ENCODE results near the gene BMPER.

Gene BMPER

DNA sequence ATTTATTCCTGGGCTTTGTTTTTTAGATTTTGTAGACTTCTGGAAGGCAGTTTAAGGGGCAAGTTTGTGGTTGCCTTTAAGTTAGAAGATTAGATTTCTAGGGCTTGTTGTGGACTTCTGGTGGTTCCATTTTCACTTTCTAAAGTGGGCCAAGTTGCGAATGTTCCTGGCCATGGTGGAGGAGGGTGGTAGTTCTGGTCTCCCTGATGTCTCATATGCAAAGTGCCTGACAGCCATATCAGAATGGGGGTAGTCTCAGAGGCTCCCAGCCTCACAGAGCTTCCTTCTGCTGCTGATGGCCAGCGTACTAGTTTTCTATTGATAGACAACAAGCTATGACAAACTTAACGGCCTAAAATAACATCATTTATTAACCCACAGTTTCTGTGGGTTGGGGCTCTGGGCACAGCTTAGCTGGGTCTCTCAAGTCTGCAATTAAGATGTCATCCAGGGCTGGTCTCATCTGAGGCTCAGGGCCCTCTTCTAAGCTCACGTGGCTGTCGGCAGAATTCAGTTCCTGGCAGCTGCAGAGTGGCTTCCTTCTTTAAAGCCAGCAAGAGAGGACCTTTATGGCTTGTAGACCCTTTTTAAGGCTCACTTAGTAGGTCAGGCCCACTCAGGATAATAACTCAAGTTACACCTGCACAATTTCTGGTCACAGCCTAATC, 44.8 kb downstream of the BMPER start:
- no peak for DNase-seq (ENCODE audit: low spot score in 2 of 2)
- H3K4me1 Mint-ChIP-seq, result no peaks in the 10 kb centered on the region
- H3K4me3 Mint-ChIP-seq, result no peak overlapping the region
- H3K36me3 Mint-ChIP-seq, result no peaks in the 10 kb centered on the region
- no peak for ATAC-seq (ENCODE audit: low read depth)
- H3K9me3 Mint-ChIP-seq, result no peaks in the 10 kb centered on the region
- H3K27ac Mint-ChIP-seq, result no peak overlapping the region
- peaks cover 6% of the 10 kb centered on the region for H3K27me3 Mint-ChIP-seq

DNA sequence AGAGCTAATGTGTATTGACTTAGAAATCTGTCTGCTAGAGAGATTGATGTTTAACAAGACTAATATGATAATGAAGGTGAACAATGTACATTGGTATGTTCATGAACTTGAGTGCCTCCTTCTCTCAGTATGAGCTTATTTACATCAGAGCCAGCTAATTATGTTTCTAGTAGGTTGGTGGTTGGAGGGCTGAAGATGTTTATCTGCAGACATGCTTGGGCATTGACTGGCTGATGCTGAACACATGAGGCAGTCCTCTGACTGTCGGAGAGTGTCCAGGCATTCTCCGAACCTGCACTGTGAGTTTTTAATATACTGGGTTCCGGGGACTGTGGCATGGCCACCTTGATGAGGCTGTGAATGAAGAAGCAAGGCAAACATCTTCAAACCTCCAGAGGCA, 47.5 kb downstream of the BMPER start:
- H3K27me3 Mint-ChIP-seq, result peaks cover 3% of the 10 kb centered on the region
- H3K27ac Mint-ChIP-seq, result no peak overlapping the region
- DNase-seq (ENCODE audit: low spot score in 2 of 2) (no peak), ATAC-seq (ENCODE audit: low read depth) (no peak)
- H3K9me3 Mint-ChIP-seq, result no peaks in the 10 kb centered on the region
- no peaks in the 10 kb centered on the region for H3K36me3 Mint-ChIP-seq
- no peaks in the 10 kb centered on the region for H3K4me1 Mint-ChIP-seq
- H3K4me3 Mint-ChIP-seq, result no peak overlapping the region

DNA sequence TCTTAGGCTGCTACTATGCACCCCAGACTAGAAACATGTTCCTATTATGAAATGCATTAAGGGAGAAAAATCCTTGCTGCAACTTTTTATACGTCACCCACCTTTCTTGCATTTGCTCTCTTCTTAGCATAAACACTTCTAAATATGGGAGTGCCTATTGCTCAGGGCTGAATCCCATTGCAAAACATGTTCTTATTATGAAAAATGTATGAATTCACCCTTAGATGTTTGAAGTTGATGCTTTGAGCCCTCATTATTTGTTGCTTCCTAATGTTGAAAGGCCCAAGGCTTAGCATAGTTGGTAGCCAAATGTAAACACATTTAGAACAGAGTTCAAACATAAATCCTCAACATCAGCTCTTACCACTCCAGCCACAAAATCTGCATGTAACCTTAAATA, 52.8 kb downstream of the BMPER start:
- Mint-ChIP-seq H3K27ac (no peak overlapping the region), H3K27me3 (peaks cover 4% of the 10 kb centered on the region), H3K9me3 (no peaks in the 10 kb centered on the region), H3K4me3 (no peak overlapping the region), H3K36me3 (no peaks in the 10 kb centered on the region), H3K4me1 (no peaks in the 10 kb centered on the region)
- DNase-seq (ENCODE audit: low spot score in 2 of 2) (no peak), ATAC-seq (ENCODE audit: low read depth) (no peak)

DNA sequence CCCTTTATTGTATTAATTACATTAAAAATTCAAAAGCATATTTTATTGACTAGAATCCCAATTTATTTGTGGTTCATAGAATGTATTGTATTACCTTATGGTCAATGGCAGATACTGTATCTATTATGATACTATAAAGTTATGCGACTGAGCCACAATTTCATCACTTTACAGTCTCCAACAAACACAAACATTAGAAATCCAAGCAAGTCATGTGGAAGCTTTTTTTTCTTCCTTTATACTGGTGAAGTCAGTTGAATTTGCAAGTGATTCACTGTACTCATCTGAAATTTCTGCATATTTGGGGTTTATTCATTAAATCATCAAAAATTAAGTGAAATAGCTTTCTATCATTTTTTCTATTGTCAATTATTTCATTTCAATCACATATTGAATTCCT, 54.3 kb downstream of the BMPER start:
- Mint-ChIP-seq H3K4me3 (no peak overlapping the region), H3K4me1 (no peaks in the 10 kb centered on the region), H3K9me3 (no peaks in the 10 kb centered on the region), H3K27me3 (peaks cover 3% of the 10 kb centered on the region), H3K36me3 (no peaks in the 10 kb centered on the region), H3K27ac (no peak overlapping the region)
- ATAC-seq (ENCODE audit: low read depth), result no peak
- no peak for DNase-seq (ENCODE audit: low spot score in 2 of 2)

DNA sequence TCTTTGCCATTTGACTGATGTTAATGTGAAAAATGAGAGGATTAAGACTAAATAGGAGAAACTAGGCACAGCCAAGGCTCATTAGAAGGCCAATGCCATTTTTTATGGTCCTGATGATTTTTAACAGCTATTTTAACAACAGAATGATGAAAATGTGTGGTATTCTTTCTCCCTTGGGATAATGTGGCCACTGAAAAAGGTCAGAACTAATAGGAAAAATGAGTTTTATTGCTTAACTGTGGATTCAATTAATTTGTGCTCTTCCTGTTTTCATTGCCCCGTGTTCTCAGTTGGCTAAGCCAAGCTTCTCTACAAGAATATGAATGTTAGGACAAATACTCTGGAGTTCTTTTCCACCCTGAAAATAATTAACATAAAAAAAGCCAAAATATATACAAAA, 56.6 kb downstream of the BMPER start:
- Mint-ChIP-seq H3K36me3 (no peaks in the 10 kb centered on the region), H3K4me1 (no peaks in the 10 kb centered on the region), H3K9me3 (no peaks in the 10 kb centered on the region), H3K27me3 (peaks cover 2% of the 10 kb centered on the region), H3K4me3 (no peak overlapping the region), H3K27ac (no peak overlapping the region)
- ATAC-seq (ENCODE audit: low read depth) (no peak), DNase-seq (ENCODE audit: low spot score in 2 of 2) (no peak)

DNA sequence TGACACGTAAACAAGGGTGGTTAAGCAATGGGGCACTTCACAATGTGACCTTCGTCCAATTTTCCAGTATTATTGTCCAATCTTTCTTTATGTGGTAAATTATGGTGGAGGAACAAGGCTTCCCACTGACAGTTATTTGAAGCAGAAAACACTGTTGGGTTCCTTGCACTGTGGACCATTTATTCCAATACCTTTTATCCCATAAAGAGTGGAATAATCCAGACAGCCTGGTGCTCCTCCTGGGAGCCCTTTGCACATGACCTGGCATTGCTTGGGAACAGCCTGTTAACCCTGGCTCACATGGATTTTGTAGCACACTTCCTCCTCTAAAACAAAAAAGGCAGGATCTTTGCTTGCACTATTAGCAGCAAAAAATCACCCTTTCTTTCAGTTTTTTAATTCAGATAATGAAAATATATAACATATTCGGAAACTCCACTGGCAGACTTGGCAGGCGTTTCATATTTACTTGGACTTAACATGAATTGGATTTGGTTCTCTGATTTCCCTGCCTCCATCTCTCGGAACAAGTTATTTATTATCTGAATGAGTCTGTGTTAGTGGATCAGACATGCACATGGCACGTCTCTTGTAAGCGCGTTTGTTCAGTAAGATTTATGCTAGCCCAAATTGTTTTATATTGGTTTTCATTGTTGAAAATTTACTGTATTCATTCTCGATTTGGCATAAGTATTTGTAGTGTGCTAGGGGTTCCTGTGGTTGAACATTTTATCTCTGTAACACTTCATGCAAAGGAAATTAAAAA, 59.3 kb downstream of the BMPER start:
- Mint-ChIP-seq H3K27me3 (peaks cover 2% of the 10 kb centered on the region), H3K4me1 (no peaks in the 10 kb centered on the region), H3K4me3 (no peak overlapping the region), H3K36me3 (no peaks in the 10 kb centered on the region), H3K9me3 (no peaks in the 10 kb centered on the region), H3K27ac (no peak overlapping the region)
- DNase-seq (ENCODE audit: low spot score in 2 of 2) (no peak), ATAC-seq (ENCODE audit: low read depth) (no peak)

DNA sequence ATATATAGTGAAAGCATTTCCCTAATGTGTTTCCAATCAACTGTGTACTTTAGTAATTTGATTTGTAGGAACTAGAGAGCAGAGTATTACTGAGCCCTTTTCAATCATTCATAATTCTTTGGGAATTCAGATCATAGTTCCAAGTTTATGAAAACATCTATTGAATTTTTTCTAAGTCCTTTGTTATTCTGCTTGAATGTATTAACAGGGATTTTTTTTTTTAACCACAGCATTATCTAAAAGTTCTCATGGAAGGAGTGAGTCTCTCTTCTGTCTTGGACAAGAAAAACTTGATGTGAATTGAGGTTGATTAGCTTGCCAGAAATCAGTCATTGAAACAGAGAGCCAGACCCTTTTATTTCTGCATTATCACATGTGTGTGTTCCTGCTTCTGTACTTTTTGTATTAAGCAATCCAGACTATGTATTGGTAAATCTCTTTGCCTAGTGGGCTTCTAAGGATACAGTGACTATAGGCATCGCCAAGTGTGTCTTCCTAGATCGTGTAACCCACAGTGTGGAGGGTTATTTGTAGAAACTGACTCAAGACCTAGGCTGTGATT, 59.9 kb downstream of the BMPER start:
- H3K4me1 Mint-ChIP-seq, result no peaks in the 10 kb centered on the region
- ATAC-seq (ENCODE audit: low read depth) (no peak), DNase-seq (ENCODE audit: low spot score in 2 of 2) (no peak)
- no peak overlapping the region for H3K4me3 Mint-ChIP-seq
- H3K27me3 Mint-ChIP-seq, result peaks cover 2% of the 10 kb centered on the region
- H3K36me3 Mint-ChIP-seq, result no peaks in the 10 kb centered on the region
- H3K9me3 Mint-ChIP-seq, result no peaks in the 10 kb centered on the region
- H3K27ac Mint-ChIP-seq, result no peak overlapping the region

DNA sequence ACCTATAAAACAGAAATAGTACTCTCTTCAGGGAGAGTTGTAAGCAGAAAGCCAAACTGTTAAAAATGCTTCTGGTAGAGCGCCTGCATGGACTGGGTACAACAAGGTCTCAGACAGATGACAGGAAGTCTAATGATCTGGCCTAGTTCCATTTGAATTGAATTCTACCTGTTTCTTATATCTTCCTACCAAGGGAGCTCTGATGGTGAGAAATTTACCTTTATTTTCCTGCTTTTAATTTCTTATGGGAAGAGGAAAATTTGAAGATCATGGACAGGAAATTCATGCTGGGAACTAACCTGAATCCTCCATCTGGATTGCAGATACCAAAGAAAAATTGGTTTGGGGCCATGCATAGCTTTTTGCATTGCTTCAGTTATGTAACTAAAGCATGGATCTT, 63.3 kb downstream of the BMPER start:
- Mint-ChIP-seq H3K36me3 (no peaks in the 10 kb centered on the region), H3K4me1 (no peaks in the 10 kb centered on the region), H3K4me3 (no peak overlapping the region), H3K27me3 (no peaks in the 10 kb centered on the region), H3K9me3 (no peaks in the 10 kb centered on the region), H3K27ac (no peak overlapping the region)
- ATAC-seq (ENCODE audit: low read depth), result no peak
- no peak for DNase-seq (ENCODE audit: low spot score in 2 of 2)

DNA sequence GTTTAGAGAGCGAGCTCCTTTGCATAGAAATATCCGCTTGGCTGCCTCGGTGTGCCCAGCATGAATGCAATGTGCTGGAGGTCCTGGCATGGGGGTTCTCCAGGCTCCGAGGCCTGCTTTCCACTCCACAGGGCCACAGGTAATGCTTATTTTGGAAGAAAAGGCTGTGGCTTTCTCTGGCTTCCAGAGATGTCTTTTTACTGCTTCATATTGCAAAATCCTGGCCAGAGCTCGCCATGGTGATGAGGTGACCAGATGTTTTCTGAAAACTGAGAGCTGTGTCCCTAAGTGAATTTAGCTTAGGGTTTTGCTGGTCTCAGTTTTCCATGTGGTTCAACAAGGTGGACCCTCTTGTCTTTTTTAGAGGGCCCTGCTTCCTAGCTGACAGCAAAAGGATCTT, 65.2 kb downstream of the BMPER start:
- ATAC-seq (ENCODE audit: low read depth) (no peak), DNase-seq (ENCODE audit: low spot score in 2 of 2) (no peak)
- Mint-ChIP-seq H3K27ac (no peak overlapping the region), H3K36me3 (no peaks in the 10 kb centered on the region), H3K27me3 (peaks cover 2% of the 10 kb centered on the region), H3K4me3 (no peak overlapping the region), H3K4me1 (no peaks in the 10 kb centered on the region), H3K9me3 (no peaks in the 10 kb centered on the region)

DNA sequence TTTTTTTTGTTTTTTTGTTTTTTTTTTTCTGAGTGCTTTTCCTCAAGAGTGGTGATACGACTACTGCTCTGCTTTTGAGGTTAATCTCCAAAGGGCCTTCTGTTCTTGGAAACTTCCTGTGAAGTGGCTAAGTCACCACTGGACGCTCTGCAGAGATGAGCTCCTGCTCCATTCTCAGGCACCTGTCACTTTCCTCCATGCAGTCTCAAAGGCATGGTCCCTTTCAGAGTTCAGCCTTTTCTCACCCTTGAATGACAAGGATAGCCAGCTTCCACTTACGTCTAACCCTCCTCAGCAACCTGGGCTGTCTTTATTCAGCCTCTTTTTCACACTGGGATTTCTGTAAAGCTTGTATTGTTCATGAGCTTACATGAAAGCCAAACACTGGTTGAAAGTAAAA, 65.8 kb downstream of the BMPER start:
- Mint-ChIP-seq H3K4me1 (no peaks in the 10 kb centered on the region), H3K36me3 (no peaks in the 10 kb centered on the region), H3K4me3 (no peak overlapping the region), H3K27me3 (peaks cover 2% of the 10 kb centered on the region), H3K9me3 (no peaks in the 10 kb centered on the region), H3K27ac (no peak overlapping the region)
- ATAC-seq (ENCODE audit: low read depth), result no peak
- no peak for DNase-seq (ENCODE audit: low spot score in 2 of 2)

DNA sequence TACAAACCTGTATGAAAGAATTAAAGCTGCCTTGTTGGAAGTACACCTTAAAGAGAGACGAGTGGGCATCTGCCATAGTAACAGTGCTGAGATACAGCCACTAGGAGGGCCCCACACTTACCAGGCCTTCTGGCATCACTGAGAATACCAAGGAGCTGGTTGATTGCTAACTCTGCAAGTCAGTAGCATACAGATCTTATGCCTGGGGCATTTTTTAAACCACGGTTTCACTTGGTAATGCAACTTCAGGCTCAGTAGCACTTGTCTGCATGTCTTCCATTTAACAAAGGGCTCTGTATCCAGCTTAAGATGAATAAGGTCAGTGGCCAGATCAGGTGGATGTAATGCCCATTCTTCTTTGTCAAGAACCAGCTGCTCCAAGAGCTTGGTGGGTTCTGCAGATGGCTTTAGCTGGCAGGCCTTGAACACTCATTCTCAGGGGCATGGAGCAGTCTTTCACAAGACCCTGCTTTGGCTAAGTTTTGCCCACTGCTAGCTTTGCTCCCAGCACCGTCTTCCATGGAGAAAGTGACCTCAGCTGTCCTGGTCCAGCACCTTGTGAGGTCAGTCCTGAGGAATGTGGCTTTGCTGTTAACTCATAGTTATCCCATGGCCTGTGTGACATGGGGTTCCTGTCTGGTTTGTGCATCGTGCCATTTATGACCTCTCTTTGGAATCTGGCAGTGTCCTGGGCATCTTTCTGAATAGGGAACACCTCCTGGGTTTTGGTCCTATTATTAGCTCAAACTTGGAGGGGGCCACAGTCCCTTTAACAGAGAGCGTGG, 68.1 kb downstream of the BMPER start:
- H3K27ac Mint-ChIP-seq, result no peak overlapping the region
- H3K27me3 Mint-ChIP-seq, result peaks cover 2% of the 10 kb centered on the region
- no peak for ATAC-seq (ENCODE audit: low read depth)
- H3K4me3 Mint-ChIP-seq, result no peak overlapping the region
- H3K36me3 Mint-ChIP-seq, result no peaks in the 10 kb centered on the region
- H3K9me3 Mint-ChIP-seq, result no peaks in the 10 kb centered on the region
- DNase-seq (ENCODE audit: low spot score in 2 of 2), result no peak
- no peaks in the 10 kb centered on the region for H3K4me1 Mint-ChIP-seq

DNA sequence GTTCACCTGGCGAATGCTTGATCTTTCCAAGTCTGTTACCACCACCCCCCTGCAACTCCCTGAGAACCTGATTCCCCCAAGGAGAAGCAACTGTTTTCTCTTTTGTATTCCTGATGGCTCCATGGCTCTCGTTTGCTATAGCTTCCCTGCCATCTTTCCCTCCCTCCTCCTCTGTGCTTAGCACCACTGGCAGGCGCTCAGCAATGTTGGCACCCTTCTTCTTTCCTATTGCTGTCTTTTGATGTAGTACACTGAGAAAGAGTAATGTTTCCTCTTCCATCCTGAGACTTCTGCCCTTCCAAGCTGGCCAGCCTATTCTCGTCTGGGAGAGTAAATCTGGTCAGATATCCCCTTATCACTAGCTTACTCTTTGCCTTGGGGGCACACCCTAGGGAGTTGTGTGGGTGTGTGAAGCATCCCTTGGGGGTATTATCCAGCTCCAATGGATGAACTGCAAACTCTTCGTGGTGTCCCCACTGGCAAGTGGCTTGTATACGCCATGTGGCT, 74.0 kb downstream of the BMPER start:
- Mint-ChIP-seq H3K36me3 (no peaks in the 10 kb centered on the region), H3K9me3 (no peaks in the 10 kb centered on the region), H3K4me1 (no peaks in the 10 kb centered on the region), H3K27me3 (peaks cover under 1% of the 10 kb centered on the region), H3K27ac (no peak overlapping the region), H3K4me3 (no peak overlapping the region)
- ATAC-seq (ENCODE audit: low read depth) (no peak), DNase-seq (ENCODE audit: low spot score in 2 of 2) (no peak)

DNA sequence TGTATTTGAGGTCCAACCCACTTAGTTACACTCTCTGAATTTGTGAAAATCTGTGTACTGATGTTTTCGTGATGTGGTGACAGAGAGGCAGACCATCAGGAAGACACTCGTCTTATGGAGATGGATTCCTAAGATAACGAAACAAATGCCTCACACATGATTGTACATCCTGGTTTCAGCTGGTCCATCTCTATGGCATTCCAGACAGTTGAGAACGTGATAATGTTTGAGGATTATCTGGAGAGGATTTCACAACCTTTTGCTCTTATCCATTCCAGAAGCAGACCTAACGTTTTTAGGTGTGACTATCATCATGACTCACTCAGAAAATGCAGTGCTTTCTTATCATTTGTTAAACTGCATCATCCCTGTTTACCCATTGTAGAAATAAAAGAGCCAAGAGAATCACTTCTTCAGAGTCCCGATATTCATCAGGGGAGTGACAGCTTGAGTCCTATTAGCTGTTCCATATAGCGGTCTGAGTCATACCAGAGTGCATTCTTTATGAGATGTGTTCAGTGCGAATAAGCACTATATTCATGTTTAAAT, 74.5 kb downstream of the BMPER start:
- DNase-seq (ENCODE audit: low spot score in 2 of 2) (no peak), ATAC-seq (ENCODE audit: low read depth) (no peak)
- no peaks in the 10 kb centered on the region for H3K36me3 Mint-ChIP-seq
- H3K9me3 Mint-ChIP-seq, result no peaks in the 10 kb centered on the region
- no peaks in the 10 kb centered on the region for H3K27me3 Mint-ChIP-seq
- H3K4me1 Mint-ChIP-seq, result no peaks in the 10 kb centered on the region
- H3K27ac Mint-ChIP-seq, result no peak overlapping the region
- H3K4me3 Mint-ChIP-seq, result no peak overlapping the region

DNA sequence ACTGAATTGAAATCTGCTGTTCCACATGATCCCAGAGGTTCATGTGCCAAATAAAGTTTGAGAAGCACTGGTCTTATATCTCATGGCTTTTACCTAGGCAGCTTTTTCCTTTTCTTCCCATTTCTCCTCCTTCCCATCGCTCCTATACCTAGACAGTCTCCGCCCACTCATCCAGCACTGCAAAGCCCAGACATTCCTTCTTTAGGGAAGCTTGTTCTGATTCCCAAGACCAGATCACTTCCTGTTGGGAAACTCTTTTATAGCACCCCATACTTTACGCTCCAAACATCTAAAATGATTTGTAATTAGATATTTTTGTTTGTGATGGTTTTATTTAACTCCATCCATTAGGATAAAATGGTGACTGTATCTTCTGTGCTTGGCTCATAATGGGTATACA, 75.9 kb downstream of the BMPER start:
- Mint-ChIP-seq H3K27ac (no peak overlapping the region), H3K9me3 (no peaks in the 10 kb centered on the region), H3K27me3 (no peaks in the 10 kb centered on the region), H3K36me3 (no peaks in the 10 kb centered on the region), H3K4me3 (no peak overlapping the region), H3K4me1 (no peaks in the 10 kb centered on the region)
- DNase-seq (ENCODE audit: low spot score in 2 of 2) (no peak), ATAC-seq (ENCODE audit: low read depth) (no peak)

Data from memory B cell (primary cell).